ENCODE measurements around the gene EDEM1. TPM values are rescaled to one million over a fixed set of nuclear protein-coding genes. Genes with fewer than 3 reads are reported as not detected.

The EDEM1 gene
- total RNA-seq, 1 experiment from 2014 or later: 18.5 TPM

DNA sequence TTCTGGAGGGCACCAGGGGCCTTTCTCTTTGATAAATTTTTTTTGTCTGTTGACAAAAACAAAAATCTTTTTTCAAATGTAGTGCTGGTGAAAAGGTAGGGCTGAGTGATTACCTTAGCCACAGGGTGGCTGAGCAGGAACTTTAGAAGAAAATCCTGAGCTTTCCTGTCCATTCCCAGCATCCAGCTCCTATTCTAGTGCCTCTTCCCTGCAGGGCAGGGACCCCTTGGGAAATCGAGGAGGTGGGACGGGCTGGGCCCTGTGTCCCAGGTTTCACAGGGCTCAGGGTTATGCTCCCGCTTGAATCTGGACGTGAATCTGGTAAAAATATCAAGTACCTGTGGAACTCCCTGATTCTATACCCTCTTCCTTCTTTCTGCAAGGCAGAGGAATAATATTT, 31.7 kb downstream of the EDEM1 start:
- H3K27ac ChIP-seq: no peak overlapping the region
- H3K4me1 ChIP-seq (replicated peaks): no peaks in the 10 kb centered on the region
- H3K9me3 ChIP-seq (replicated peaks): no peaks in the 10 kb centered on the region
- DNase-seq (ENCODE audit: low read depth in 1 of 2, low spot score in 2 of 2): no peak
- peaks cover 23% of the 10 kb centered on the region for H3K36me3 ChIP-seq
- H3K4me3 ChIP-seq: no peak overlapping the region
- no peaks in the 10 kb centered on the region for H3K27me3 ChIP-seq (replicated peaks)

DNA sequence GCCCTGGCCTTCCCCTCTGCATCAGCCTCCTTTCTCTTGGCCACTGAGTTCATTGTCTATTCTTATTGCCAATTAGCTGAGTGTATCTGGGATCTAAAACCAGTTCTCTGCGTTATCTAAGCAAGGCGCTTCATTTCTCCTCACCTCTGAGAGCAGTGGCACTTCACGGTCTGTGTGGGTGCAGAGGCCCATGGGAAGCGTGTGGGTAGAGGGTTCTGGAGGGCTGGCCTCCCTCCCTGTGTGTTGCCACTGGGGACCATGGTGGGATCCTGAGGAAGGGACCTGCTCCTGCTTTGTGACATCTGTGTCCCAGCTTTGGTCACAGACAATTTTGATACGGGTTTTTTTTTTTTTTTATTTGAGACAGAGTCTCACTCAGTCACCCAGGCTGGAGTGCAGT, 32.7 kb downstream of the EDEM1 start:
- DNase-seq (ENCODE audit: low read depth in 1 of 2, low spot score in 2 of 2): no peak
- Histone ChIP-seq H3K36me3 (peaks cover 15% of the 10 kb centered on the region), H3K4me3 (no peak overlapping the region), H3K27me3 (replicated peaks) (no peaks in the 10 kb centered on the region), H3K4me1 (replicated peaks) (no peaks in the 10 kb centered on the region), H3K27ac (no peak overlapping the region), H3K9me3 (replicated peaks) (no peaks in the 10 kb centered on the region)

DNA sequence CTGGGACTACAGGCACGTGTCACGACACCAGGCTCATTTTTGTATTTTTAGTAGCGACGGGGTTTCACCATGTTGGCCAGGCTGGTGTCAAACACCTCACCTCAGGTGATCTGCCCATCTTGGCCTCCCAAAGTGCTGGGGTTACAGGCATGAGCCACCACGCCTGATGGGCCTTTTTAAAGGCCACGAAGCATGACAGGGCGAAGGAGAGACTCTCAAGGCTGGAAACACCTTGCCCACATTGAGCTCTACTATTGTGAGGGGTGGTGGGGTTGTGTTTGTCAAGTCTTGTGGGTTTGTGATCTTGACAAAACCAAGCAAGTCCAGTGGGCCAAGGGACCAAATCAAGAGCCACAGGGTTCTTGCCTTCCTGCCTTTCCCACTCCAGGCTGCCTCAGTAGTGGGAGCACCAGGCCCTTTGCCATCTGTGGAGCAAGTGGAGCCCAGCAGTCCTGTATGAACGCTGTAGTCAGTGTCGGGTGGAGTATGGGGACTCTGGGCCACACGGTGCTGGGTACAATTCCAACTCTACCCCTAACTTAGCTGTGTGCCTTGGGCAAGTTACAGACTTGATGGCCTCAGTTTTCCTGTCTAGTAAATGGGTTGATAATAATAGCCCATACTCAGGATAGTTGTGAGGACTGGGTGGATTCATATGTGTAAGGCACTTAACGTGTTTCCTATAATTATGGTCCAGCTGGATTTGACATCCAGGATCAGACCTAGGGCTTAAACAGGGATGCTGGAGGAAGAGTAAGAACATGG, 33.3 kb downstream of the EDEM1 start:
- Histone ChIP-seq H3K4me3 (no peak overlapping the region), H3K27me3 (replicated peaks) (no peaks in the 10 kb centered on the region), H3K9me3 (replicated peaks) (no peaks in the 10 kb centered on the region), H3K36me3 (peaks cover 9% of the 10 kb centered on the region), H3K27ac (no peak overlapping the region), H3K4me1 (replicated peaks) (no peaks in the 10 kb centered on the region)
- no peak for DNase-seq (ENCODE audit: low read depth in 1 of 2, low spot score in 2 of 2)

DNA sequence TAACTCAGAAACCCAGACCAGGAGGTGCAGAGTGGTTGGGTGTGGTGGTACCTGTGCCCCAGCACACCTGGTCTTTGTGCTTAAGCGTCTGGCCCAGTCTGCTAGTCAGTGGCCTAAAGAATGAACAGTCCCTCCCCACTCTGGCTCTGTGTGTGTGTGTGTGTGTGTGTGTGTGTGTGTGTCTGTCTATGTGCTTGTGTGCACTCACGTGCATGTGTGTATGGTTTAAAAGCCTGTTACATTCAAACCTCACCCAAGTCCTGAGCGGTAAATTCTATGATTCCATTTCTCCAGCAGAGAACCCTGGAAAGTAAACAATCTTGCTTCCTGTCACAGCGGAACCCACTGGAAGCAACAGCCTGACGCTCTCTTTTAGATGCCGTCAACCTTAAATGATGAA, 34.2 kb downstream of the EDEM1 start:
- Histone ChIP-seq H3K36me3 (peaks cover 2% of the 10 kb centered on the region; the same call in 1 of the 2 replicates), H3K9me3 (replicated peaks) (no peaks in the 10 kb centered on the region), H3K27ac (no peak overlapping the region), H3K4me1 (replicated peaks) (no peaks in the 10 kb centered on the region), H3K27me3 (replicated peaks) (no peaks in the 10 kb centered on the region), H3K4me3 (no peak overlapping the region)
- no peak for DNase-seq (ENCODE audit: low read depth in 1 of 2, low spot score in 2 of 2)

DNA sequence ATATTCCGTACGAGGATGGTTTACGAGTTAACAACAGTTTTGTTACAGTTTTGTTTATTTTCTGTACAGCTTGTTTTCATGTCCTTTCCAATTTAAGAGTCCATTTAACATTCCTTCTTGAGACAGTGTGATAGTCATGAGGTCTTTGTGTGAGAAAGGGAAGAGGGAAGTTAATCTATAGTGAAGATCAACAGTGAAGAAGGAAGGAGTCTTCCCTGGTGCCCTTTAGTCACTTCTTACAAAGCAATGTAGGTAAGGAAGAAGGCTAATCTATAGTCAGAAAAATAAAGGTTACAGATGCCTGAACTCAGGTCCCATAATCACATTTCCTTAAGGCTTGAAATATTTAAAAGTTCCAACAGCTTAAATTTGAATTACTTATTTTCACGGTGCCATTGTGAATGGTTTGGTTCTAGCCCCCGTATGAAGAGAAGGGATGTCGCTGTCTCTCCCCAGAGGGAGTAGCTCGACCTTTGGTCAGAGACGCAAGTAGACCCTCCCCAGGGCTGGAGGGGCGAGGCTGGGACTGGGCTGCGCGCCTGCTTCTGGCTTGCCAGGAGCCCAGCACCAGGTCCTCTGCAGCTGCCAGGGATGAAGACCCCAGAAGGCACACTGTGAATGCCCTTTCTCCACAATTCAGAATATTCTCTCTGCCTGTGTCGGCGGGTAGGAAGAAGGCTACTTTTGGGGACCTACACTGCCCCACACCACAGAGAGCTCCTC, 34.9 kb downstream of the EDEM1 start:
- Histone ChIP-seq H3K4me1 (replicated peaks) (no peaks in the 10 kb centered on the region), H3K27me3 (replicated peaks) (no peaks in the 10 kb centered on the region), H3K4me3 (no peak overlapping the region), H3K27ac (no peak overlapping the region), H3K9me3 (replicated peaks) (no peaks in the 10 kb centered on the region), H3K36me3 (no peaks in the 10 kb centered on the region)
- no peak for DNase-seq (ENCODE audit: low read depth in 1 of 2, low spot score in 2 of 2)

DNA sequence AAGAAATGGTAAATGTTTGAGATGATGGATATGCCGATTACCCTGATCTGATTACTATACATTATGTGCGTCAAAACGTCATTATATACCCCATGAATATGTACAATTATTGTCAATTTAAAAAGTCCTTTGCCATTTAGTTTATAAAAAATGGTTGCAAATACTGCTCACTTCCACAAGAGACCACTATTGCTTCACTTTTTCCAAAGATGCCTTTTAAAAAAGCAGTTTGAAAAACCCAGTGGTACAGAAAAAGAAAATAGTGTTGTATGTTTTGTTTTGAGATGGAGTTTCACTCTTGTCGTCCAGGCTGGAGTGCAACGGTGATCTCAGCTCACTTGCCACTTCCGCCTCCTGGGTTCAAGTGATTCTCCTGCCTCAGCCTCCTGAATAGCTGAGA, 39.3 kb downstream of the EDEM1 start:
- H3K4me3 ChIP-seq: no peak overlapping the region
- no peak for DNase-seq (ENCODE audit: low read depth in 1 of 2, low spot score in 2 of 2)
- H3K27ac ChIP-seq: no peak overlapping the region
- no peaks in the 10 kb centered on the region for H3K4me1 ChIP-seq (replicated peaks)
- H3K27me3 ChIP-seq (replicated peaks): no peaks in the 10 kb centered on the region
- no peaks in the 10 kb centered on the region for H3K9me3 ChIP-seq (replicated peaks)
- H3K36me3 ChIP-seq: no peaks in the 10 kb centered on the region

DNA sequence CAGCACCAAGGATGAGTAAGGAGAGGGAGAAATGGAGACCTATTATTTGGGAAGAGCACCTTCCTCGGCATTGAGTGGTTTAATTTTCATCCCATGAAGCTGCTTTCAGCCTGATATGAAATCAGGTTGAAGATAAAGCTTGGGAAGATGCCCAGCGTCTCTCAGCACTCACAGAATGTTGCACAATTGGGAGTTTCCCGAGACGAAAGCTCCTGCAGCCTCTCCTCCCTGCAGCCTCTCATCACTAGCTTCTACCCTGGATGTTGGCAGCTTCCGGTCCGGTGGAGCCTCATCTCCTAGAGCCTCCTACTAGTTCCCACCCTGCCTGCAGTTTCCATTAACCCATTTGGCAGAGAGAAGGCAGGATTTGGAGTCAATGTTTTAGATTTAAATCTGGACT, 40.3 kb downstream of the EDEM1 start:
- Histone ChIP-seq H3K27me3 (replicated peaks) (no peaks in the 10 kb centered on the region), H3K9me3 (replicated peaks) (no peaks in the 10 kb centered on the region), H3K36me3 (no peaks in the 10 kb centered on the region), H3K4me3 (no peak overlapping the region), H3K4me1 (replicated peaks) (no peaks in the 10 kb centered on the region), H3K27ac (no peak overlapping the region)
- DNase-seq (ENCODE audit: low read depth in 1 of 2, low spot score in 2 of 2): no peak

DNA sequence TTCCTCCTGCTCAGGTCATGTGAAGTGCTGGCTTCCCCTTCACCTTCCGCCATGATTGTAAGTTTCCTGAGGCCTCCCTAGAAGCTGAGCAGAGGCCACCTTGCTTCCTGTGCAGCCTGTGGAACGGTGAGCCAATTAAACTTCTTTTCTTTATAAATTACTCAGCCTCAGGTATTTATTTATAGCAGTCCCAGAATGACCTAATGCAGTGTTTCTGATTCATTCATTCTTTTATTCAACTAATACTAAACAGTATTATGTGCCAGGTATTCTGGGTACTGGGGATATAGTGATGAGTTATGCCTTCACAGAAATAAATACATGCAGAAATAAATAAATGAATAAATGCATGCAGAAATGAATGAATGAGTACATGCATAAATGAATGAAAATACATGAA, 41.9 kb downstream of the EDEM1 start:
- H3K27ac ChIP-seq: no peak overlapping the region
- DNase-seq (ENCODE audit: low read depth in 1 of 2, low spot score in 2 of 2): no peak
- no peaks in the 10 kb centered on the region for H3K27me3 ChIP-seq (replicated peaks)
- H3K36me3 ChIP-seq: no peaks in the 10 kb centered on the region
- H3K9me3 ChIP-seq (replicated peaks): no peaks in the 10 kb centered on the region
- H3K4me3 ChIP-seq: no peak overlapping the region
- no peaks in the 10 kb centered on the region for H3K4me1 ChIP-seq (replicated peaks)

DNA sequence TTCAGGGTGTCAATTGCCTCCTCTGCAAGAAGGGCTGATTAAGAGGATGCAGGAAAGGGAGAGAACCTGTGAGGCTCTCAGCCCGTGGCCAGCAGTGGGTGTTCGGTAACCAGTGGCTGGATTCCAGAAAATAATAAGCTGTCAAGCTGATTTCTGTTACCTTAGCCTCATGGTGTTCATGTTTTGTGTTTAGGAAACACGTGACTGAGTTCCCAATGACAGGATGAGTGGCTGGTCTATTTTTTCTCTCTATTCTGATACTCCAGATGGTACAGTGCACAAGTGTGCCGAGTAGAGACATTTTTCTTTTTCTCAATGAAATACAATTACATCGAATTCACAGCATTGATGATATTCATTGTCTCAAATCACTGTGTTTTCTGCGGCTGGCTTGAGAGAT, 43.6 kb downstream of the EDEM1 start:
- Histone ChIP-seq H3K27me3 (replicated peaks) (no peaks in the 10 kb centered on the region), H3K27ac (no peak overlapping the region), H3K36me3 (no peaks in the 10 kb centered on the region), H3K4me1 (replicated peaks) (no peaks in the 10 kb centered on the region), H3K9me3 (replicated peaks) (no peaks in the 10 kb centered on the region), H3K4me3 (no peak overlapping the region)
- no peak for DNase-seq (ENCODE audit: low read depth in 1 of 2, low spot score in 2 of 2)

DNA sequence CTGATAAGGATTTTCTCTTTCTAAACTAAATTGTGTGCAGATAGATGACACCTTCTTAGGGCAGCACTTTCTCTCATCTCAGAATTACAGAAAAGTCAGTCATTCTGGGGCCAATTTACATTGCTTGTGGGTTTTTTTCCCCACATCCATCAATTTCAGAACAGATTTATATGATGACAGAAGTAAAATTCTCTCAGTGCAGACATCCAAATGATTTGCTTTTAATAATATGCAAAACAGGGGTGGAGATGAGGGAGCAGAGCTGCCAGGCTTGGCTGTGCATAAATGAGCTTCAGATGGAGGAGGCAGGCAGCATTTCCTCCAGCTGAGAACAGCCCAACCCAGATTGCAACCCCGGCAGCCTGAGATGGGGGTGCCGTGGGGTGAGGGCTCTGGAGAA, 44.0 kb downstream of the EDEM1 start:
- no peak overlapping the region for H3K4me3 ChIP-seq
- H3K4me1 ChIP-seq (replicated peaks): no peaks in the 10 kb centered on the region
- no peaks in the 10 kb centered on the region for H3K9me3 ChIP-seq (replicated peaks)
- no peak overlapping the region for H3K27ac ChIP-seq
- DNase-seq (ENCODE audit: low read depth in 1 of 2, low spot score in 2 of 2): no peak
- H3K36me3 ChIP-seq: no peaks in the 10 kb centered on the region
- no peaks in the 10 kb centered on the region for H3K27me3 ChIP-seq (replicated peaks)

DNA sequence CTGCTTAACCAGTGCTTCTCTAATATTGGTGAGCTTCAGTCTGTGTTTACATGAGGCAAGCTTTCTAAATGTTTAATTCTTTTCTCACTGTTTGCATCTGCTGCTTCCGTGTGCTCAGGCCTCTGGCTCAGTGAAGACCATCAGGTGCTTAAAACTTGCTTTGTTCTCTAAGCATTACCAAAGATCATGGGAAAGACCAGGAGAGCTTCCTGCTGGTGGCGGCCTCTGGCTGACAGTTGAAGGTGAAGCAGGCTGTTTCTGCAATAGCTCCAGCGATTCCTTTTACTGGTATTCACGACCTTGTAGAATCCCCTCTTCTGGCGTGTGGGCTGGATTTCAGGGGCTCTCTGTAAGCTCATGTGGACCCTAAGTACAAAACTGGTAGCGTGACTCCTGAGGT, 45.1 kb downstream of the EDEM1 start:
- no peaks in the 10 kb centered on the region for H3K27me3 ChIP-seq (replicated peaks)
- H3K27ac ChIP-seq: no peak overlapping the region
- H3K9me3 ChIP-seq (replicated peaks): no peaks in the 10 kb centered on the region
- H3K36me3 ChIP-seq: no peaks in the 10 kb centered on the region
- H3K4me1 ChIP-seq (replicated peaks): no peaks in the 10 kb centered on the region
- H3K4me3 ChIP-seq: no peak overlapping the region
- DNase-seq (ENCODE audit: low read depth in 1 of 2, low spot score in 2 of 2): no peak

DNA sequence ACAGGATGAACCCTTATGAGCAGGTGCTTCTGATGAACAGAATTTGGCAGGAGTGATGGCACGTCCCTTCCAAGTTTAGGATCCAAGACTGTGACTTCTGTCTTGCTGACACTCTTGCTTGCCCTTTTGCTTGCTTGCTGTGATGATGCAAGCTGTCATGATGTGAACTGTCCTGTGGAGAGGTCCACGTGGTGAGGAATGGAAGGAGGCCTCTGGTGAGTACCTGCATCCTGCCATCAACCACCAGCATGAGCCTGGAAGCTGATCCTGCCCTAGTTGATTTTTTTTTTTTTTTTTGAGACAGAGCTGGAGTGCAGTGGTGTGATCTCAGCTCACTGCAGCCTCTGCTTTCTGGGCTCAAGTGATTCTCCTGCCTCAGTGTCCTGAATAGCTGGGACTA, 45.5 kb downstream of the EDEM1 start:
- Histone ChIP-seq H3K27ac (no peak overlapping the region), H3K4me3 (no peak overlapping the region), H3K9me3 (replicated peaks) (no peaks in the 10 kb centered on the region)

DNA sequence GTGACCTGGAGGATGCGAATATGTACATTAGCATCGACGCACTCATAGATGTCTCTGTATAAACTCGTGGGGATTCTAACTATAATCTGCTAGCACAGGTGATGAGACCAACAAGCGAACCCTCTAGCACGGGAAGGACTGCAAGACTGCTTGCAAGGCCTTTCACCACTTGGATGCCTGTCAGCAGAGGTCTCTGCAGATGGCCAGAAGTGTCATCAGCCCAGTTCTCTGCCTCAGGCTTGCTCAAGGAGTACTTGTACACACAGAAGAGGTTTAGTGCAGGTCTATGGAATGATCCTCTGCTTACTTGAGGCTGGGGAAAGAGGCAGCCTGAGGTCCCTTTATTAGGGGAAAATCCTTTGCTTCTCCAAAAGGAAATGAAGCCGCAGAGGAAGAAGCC, 48.1 kb downstream of the EDEM1 start:
- no peaks in the 10 kb centered on the region for H3K27me3 ChIP-seq (replicated peaks)

More for the DNA sequence above, 45.5 kb downstream of the EDEM1 start:
- no peaks in the 10 kb centered on the region for H3K4me1 ChIP-seq (replicated peaks)
- no peaks in the 10 kb centered on the region for H3K36me3 ChIP-seq
- no peaks in the 10 kb centered on the region for H3K27me3 ChIP-seq (replicated peaks)
- no peak for DNase-seq (ENCODE audit: low read depth in 1 of 2, low spot score in 2 of 2)

DNA sequence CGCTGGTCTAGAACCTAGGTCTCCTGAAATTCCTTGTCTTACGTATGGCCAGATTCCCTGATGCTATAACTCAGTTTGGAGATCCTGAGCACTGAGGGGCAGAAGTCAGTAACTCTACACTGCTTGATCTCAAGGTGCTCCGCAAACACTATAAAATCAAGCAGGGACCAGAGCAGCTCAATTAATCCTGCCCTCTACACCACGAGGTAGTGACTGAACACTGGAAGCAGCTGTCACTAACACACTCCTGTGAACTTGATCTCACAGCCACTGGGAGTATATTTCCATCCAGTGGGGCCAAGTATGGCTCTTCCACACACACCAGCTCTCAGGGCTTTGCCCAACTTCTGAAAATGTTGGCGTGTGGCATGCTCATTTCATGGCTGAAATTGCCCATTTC, 51.0 kb downstream of the EDEM1 start:
- no peak overlapping the region for H3K4me3 ChIP-seq
- no peak overlapping the region for H3K27ac ChIP-seq
- no peak for DNase-seq (ENCODE audit: low read depth in 1 of 2, low spot score in 2 of 2)
- no peaks in the 10 kb centered on the region for H3K9me3 ChIP-seq (replicated peaks)
- no peaks in the 10 kb centered on the region for H3K36me3 ChIP-seq
- no peaks in the 10 kb centered on the region for H3K27me3 ChIP-seq (replicated peaks)
- H3K4me1 ChIP-seq (replicated peaks): no peaks in the 10 kb centered on the region

More for the DNA sequence above, 48.1 kb downstream of the EDEM1 start:
- no peak for DNase-seq (ENCODE audit: low read depth in 1 of 2, low spot score in 2 of 2)
- H3K36me3 ChIP-seq: no peaks in the 10 kb centered on the region
- H3K4me3 ChIP-seq: no peak overlapping the region
- H3K9me3 ChIP-seq (replicated peaks): no peaks in the 10 kb centered on the region
- H3K27ac ChIP-seq: no peak overlapping the region
- no peaks in the 10 kb centered on the region for H3K4me1 ChIP-seq (replicated peaks)

Data from SJSA1 (cell line).